Central memory CD8-positive, alpha-beta T cell (primary cell): ENCODE results near the gene SLAMF9.

ENCODE experiments used
- ATAC-seq: fragments of 150-1000 bp; cut with Tn5 transposase; replicated peaks from 2 replicates; pipeline ENCODE4 v1.10.0; 2022; ENCODE audit warnings: mild to moderate bottlenecking, moderate FRiP score, moderate number of reproducible peaks; ENCODE audit not compliant: poor library complexity, severe bottlenecking; ENCODE audit errors: extremely low read depth
- DNase-seq, 2 donors: peaks; one replicate each; pipeline ENCODE4 v3.0.0; 2021; ENCODE audit warnings: low spot score in 2 of 2
- H3K27ac Mint-ChIP-seq: one replicate; pipeline ENCODE4 v1.8.0; 2022; ENCODE audit warnings: low read depth, mild to moderate bottlenecking, moderate library complexity, mixed read lengths
- H3K27me3 Mint-ChIP-seq: one replicate; pipeline ENCODE4 v1.8.0; 2022; ENCODE audit warnings: mixed read lengths
- H3K36me3 Mint-ChIP-seq: one replicate; pipeline ENCODE4 v1.8.0; 2022; ENCODE audit warnings: mild to moderate bottlenecking, moderate library complexity, mixed read lengths; ENCODE audit not compliant: insufficient read depth
- H3K4me1 Mint-ChIP-seq: one replicate; pipeline ENCODE4 v1.8.0; 2022; ENCODE audit warnings: mixed read lengths
- H3K4me3 Mint-ChIP-seq: one replicate; pipeline ENCODE4 v1.8.0; 2022; ENCODE audit warnings: mild to moderate bottlenecking, moderate library complexity, mixed read lengths
- H3K9me3 Mint-ChIP-seq: one replicate; pipeline ENCODE4 v1.8.0; 2022; ENCODE audit warnings: mixed read lengths

Gene SLAMF9

GRCh38 chr1:159933347-159933746 lies 20.7 kb downstream of the SLAMF9 start:
- Mint-ChIP-seq H3K9me3 (no peaks in the 10 kb centered on the region), H3K4me1 (peaks cover 12% of the 10 kb centered on the region), H3K36me3 (peaks cover 2% of the 10 kb centered on the region), H3K4me3 (no peak overlapping the region), H3K27me3 (peaks cover 7% of the 10 kb centered on the region), H3K27ac (no peak overlapping the region)
- ATAC-seq (no peak), DNase-seq (no peak)

GRCh38 chr1:159932296-159933285 lies 21.4 kb downstream of the SLAMF9 start:
- H3K4me1 Mint-ChIP-seq, result peaks cover 12% of the 10 kb centered on the region
- no peaks in the 10 kb centered on the region for H3K9me3 Mint-ChIP-seq
- H3K36me3 Mint-ChIP-seq, result peaks cover 2% of the 10 kb centered on the region
- H3K27me3 Mint-ChIP-seq, result peaks cover 7% of the 10 kb centered on the region
- ATAC-seq (no peak), DNase-seq (no peak)
- no peak overlapping the region for H3K27ac Mint-ChIP-seq
- no peak overlapping the region for H3K4me3 Mint-ChIP-seq

GRCh38 chr1:159931795-159932173 lies 22.3 kb downstream of the SLAMF9 start:
- Mint-ChIP-seq H3K36me3 (peaks cover 4% of the 10 kb centered on the region), H3K4me3 (no peak overlapping the region), H3K4me1 (peaks cover 17% of the 10 kb centered on the region), H3K27ac (no peak overlapping the region), H3K27me3 (peaks cover 7% of the 10 kb centered on the region), H3K9me3 (no peaks in the 10 kb centered on the region)
- DNase-seq (no peak), ATAC-seq (no peak)

GRCh38 chr1:159931101-159931794 lies 22.8 kb downstream of the SLAMF9 start:
- H3K27me3 Mint-ChIP-seq, result peaks cover 7% of the 10 kb centered on the region
- peaks cover 3% of the 10 kb centered on the region for H3K36me3 Mint-ChIP-seq
- H3K4me1 Mint-ChIP-seq, result peaks cover 18% of the 10 kb centered on the region
- no peaks in the 10 kb centered on the region for H3K9me3 Mint-ChIP-seq
- H3K4me3 Mint-ChIP-seq, result no peak overlapping the region
- ATAC-seq (no peak), DNase-seq (no peak)
- no peak overlapping the region for H3K27ac Mint-ChIP-seq

GRCh38 chr1:159930634-159931033 lies 23.4 kb downstream of the SLAMF9 start:
- Mint-ChIP-seq H3K4me3 (no peak overlapping the region), H3K36me3 (peaks cover 9% of the 10 kb centered on the region), H3K9me3 (no peaks in the 10 kb centered on the region), H3K27me3 (peaks cover 5% of the 10 kb centered on the region), H3K4me1 (peaks cover 22% of the 10 kb centered on the region), H3K27ac (no peak overlapping the region)
- ATAC-seq, result no peak
- DNase-seq, result no peak

- Mint-ChIP-seq H3K4me1 (peaks cover 26% of the 10 kb centered on the region), H3K4me3 (no peak overlapping the region)
These were observed 23.8 kb downstream of the SLAMF9 start for GRCh38 chr1:159930216-159930615.

GRCh38 chr1:159929155-159930051 lies 24.6 kb downstream of the SLAMF9 start:
- Mint-ChIP-seq H3K27ac (no peak overlapping the region), H3K4me3 (peak overlapping the region; percentile 48), H3K4me1 (peaks cover 28% of the 10 kb centered on the region), H3K27me3 (no peaks in the 10 kb centered on the region), H3K9me3 (no peaks in the 10 kb centered on the region), H3K36me3 (peaks cover 21% of the 10 kb centered on the region)
- no peak for ATAC-seq
- no peak for DNase-seq

More at GRCh38 chr1:159930216-159930615, 23.8 kb downstream of the SLAMF9 start:
- H3K27ac Mint-ChIP-seq, result no peak overlapping the region
- no peak for ATAC-seq
- peaks cover 13% of the 10 kb centered on the region for H3K36me3 Mint-ChIP-seq
- DNase-seq, result no peak
- peaks cover under 1% of the 10 kb centered on the region for H3K27me3 Mint-ChIP-seq
- H3K9me3 Mint-ChIP-seq, result no peaks in the 10 kb centered on the region

GRCh38 chr1:159928491-159929050 lies 25.5 kb downstream of the SLAMF9 start:
- Mint-ChIP-seq H3K4me1 (peaks cover 33% of the 10 kb centered on the region), H3K27ac (no peak overlapping the region)

GRCh38 chr1:159927849-159928431 lies 26.1 kb downstream of the SLAMF9 start:
- H3K27ac Mint-ChIP-seq, result no peak overlapping the region
- H3K4me3 Mint-ChIP-seq, result no peak overlapping the region

More at GRCh38 chr1:159928491-159929050, 25.5 kb downstream of the SLAMF9 start:
- H3K4me3 Mint-ChIP-seq, result peak overlapping the region; percentile 48
- ATAC-seq (no peak), DNase-seq (no peak)
- H3K9me3 Mint-ChIP-seq, result no peaks in the 10 kb centered on the region
- H3K36me3 Mint-ChIP-seq, result peaks cover 29% of the 10 kb centered on the region
- H3K27me3 Mint-ChIP-seq, result no peaks in the 10 kb centered on the region

GRCh38 chr1:159927211-159927848 lies 26.7 kb downstream of the SLAMF9 start:
- Mint-ChIP-seq H3K4me3 (no peak overlapping the region), H3K36me3 (peaks cover 42% of the 10 kb centered on the region), H3K27ac (peak overlapping the region; percentile 100), H3K9me3 (no peaks in the 10 kb centered on the region), H3K27me3 (no peaks in the 10 kb centered on the region), H3K4me1 (peaks cover 40% of the 10 kb centered on the region)
- DNase-seq, result no peak
- no peak for ATAC-seq

More at GRCh38 chr1:159927849-159928431, 26.1 kb downstream of the SLAMF9 start:
- DNase-seq (no peak), ATAC-seq (no peak)
- peaks cover 36% of the 10 kb centered on the region for H3K36me3 Mint-ChIP-seq
- H3K9me3 Mint-ChIP-seq, result no peaks in the 10 kb centered on the region
- peaks cover 37% of the 10 kb centered on the region for H3K4me1 Mint-ChIP-seq
- H3K27me3 Mint-ChIP-seq, result no peaks in the 10 kb centered on the region

- no peaks in the 10 kb centered on the region for H3K9me3 Mint-ChIP-seq
- peak overlapping the region; percentile 96 for H3K4me3 Mint-ChIP-seq
- peak overlapping the region; percentile 100 for H3K27ac Mint-ChIP-seq
- peaks cover 56% of the 10 kb centered on the region for H3K4me1 Mint-ChIP-seq
- no peak for DNase-seq
- H3K27me3 Mint-ChIP-seq, result no peaks in the 10 kb centered on the region
- peaks cover 55% of the 10 kb centered on the region for H3K36me3 Mint-ChIP-seq
- ATAC-seq, result peak; percentile 1
These were observed 28.3 kb downstream of the SLAMF9 start for GRCh38 chr1:159925719-159926078.
